GM19025 (cell line): ENCODE results near the gene GATAD1.
"Not testable (repeated sequence)": the region's sequence is repeated elsewhere in the genome, so short reads cannot be mapped to it uniquely, and the experiment has no call there.

Source experiments
- ATAC-seq: cut with Tn5 transposase; IDR thresholded peaks from one replicate; pipeline ENCODE4 v1.9.1; 2021; ENCODE audit warnings: mild to moderate bottlenecking, low read depth, moderate library complexity; ENCODE audit not compliant: unreplicated experiment

GATAD1 gene

GRCh38 chr7:92447345-92448204 is at the start of gene GATAD1:
GATAD1 (plus strand) TSS chr7:92447482; CDS start chr7:92447730, 248 bp downstream.
- peak; percentile 85 for ATAC-seq

GRCh38 chr7:92397542-92397941 is 49.7 kb upstream of the GATAD1 start:
- no peak for ATAC-seq

- no peak for ATAC-seq
Observed at GRCh38 chr7:92400013-92400412, 47.3 kb upstream of the GATAD1 start.

GRCh38 chr7:92402920-92403759 is 44.1 kb upstream of the GATAD1 start:
- ATAC-seq: no peak

GRCh38 chr7:92403760-92404074 is 43.6 kb upstream of the GATAD1 start:
- no peak for ATAC-seq

- no peak for ATAC-seq
Observed at GRCh38 chr7:92404170-92404614, 43.1 kb upstream of the GATAD1 start.

GRCh38 chr7:92409357-92409756 is 37.9 kb upstream of the GATAD1 start:
- ATAC-seq: no peak

- not testable (repeated sequence) for ATAC-seq
Observed at GRCh38 chr7:92410162-92410561, 37.1 kb upstream of the GATAD1 start.

- no peak for ATAC-seq
Observed at GRCh38 chr7:92412745-92413144, 34.5 kb upstream of the GATAD1 start.

GRCh38 chr7:92413550-92413949 is 33.7 kb upstream of the GATAD1 start:
- no peak for ATAC-seq

- ATAC-seq: no peak
Observed at GRCh38 chr7:92415225-92415624, 32.1 kb upstream of the GATAD1 start.

GRCh38 chr7:92417913-92418312 is 29.4 kb upstream of the GATAD1 start:
- ATAC-seq: no peak

- ATAC-seq: no peak
Observed at GRCh38 chr7:92421676-92422435, 25.4 kb upstream of the GATAD1 start.

- ATAC-seq: no peak
Observed at GRCh38 chr7:92422926-92423325, 24.4 kb upstream of the GATAD1 start.

- ATAC-seq: no peak
Observed at GRCh38 chr7:92423710-92424131, 23.6 kb upstream of the GATAD1 start.

GRCh38 chr7:92425311-92425947 is 21.9 kb upstream of the GATAD1 start:
- ATAC-seq: no peak

- ATAC-seq: no peak
Observed at GRCh38 chr7:92427193-92427592, 20.1 kb upstream of the GATAD1 start.

- ATAC-seq: no peak
Observed at GRCh38 chr7:92432299-92432946, 14.9 kb upstream of the GATAD1 start.

GRCh38 chr7:92433019-92433418 is 14.3 kb upstream of the GATAD1 start:
- no peak for ATAC-seq

GRCh38 chr7:92435542-92435941 is 11.7 kb upstream of the GATAD1 start:
- no peak for ATAC-seq
